CD4-positive, alpha-beta T cell treated with Interferon gamma for 1 hour (primary cell): ENCODE measurements around the gene MAP2K5.
A peak's percentile ranks its signal among the peaks of the same experiment; 100 is the strongest.

Source experiments
- DNase-seq: peaks from one replicate; pipeline ENCODE4 v3.0.0-alpha.2; 2020

MAP2K5 gene

DNA sequence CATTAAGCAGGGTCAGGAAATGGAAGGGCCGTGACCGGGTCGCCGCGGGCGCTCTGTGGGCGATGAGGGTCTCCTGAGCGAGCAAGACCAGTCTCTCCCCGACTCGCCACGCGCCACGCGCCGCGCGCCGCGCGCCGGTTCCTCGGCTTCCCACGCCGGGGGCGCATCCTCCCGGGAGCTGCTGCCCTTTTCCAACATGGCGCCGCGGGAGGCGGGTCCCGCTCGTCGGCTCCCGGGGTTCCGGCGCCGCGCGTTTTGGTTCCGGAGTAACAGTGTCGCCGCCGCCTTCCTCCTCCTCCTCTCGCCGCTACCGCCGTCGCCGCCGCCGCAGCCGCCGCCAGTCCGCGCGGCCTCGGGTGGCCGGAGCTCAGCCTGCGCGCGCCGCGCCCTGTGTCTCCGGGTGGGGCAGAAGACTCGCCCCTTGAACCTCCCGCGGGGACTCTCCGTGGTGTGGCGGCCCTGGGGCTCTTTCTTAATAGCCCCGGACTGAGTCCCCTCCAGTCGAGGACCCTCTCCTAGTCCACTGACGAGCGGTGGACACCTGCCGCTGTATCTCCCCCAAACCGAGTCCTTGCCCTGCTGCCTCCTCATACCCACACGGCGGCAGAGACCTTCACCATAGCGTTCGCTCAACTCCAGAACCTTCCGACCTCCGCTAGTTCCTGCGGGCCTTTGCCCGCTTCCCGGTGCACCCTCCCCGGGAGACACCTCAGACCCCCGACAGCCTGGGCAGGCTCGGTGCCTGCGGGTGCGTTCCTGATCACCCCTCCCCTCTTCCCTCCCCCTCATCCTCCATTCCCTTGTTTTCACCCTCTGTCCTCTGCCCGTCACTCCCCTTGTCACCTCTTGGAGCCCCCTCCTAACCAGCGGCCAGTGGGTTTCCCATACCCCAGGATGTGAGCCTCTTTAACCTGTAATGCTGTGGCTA, at the start of gene MAP2K5:
TSS of gene MAP2K5 (plus strand) at position 284 of the 928 bp plus-strand sequence. CDS start at position 917, 633 bp downstream.
- peak; percentile 75 for DNase-seq

DNA sequence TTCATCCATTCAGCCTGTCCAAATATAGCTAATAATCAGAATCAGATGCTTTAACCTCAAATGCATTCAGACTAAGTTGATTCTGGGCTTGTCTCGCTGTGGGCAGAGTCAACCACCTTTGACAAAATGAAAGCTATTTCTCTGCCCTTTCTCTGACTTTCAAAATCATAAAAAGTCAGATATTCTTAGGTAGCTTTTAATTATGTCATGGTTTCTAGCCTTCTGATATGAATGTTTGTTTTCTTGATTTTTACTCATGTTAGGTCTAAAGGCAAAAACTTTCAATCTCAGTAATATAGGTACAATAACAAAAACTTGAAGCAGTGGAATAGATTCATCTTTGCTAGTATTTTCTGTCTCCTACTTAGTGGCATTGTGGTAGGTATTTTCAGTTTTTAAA, 46.9 kb upstream of the MAP2K5 start:
- no peak for DNase-seq

DNA sequence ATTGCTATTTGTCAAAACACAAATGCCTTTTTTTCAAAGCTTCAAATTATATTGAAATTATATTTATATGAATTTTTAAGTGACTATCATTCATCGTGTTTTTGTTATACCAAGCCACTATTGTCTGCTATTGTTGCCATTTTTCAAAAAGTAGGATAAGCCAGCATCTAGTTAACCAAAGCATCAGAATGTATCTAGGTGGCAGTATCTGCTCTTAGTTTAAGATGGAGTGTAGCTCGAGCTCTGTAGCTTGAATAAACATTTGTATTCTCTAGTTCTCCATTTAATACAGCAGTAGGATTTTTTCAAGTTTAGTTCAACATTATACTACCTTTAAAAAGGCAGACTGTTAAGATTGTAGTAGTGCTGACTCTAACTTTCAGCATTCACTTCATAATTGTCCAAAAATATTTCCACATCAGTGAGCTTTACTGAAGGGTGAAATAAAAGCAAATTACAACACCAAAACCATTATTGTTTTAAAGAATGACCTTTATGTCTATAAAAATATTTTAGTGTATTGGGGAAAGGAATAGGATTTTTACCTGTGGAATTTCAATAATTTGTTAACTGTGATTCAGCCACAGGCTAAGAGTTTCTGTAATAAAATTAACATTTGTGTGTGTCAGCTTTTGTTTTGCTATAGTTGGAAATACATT, 41.2 kb upstream of the MAP2K5 start:
- DNase-seq, result no peak

DNA sequence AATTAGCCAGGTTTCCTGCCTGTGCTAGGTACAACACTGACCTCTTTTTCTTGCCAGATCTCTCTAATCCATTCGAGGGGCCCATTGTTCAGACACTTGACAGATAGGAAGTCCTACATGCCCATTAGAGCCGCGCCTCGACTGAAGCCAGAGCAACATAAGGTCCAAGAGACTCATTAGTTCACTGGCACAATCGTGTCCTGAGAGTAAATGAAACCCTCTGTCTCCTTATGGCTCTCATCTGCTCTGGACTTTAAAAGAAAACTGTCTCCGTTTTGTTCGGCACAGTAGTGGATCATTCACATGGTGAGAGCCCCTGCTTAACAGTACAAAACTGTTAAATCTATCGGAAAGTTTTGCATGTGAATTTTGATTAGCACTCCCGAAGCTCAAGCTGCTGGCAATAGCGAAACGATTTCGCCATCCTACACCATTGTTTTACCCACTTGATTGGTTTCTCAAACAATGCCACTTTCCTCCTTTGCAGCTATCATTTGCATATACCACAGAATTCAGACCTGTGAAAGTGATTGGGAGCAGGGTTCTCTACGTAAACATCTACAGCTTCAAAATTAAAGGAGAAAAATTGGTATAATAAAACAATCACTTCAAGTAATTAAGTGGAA, 40.6 kb upstream of the MAP2K5 start:
- no peak for DNase-seq

DNA sequence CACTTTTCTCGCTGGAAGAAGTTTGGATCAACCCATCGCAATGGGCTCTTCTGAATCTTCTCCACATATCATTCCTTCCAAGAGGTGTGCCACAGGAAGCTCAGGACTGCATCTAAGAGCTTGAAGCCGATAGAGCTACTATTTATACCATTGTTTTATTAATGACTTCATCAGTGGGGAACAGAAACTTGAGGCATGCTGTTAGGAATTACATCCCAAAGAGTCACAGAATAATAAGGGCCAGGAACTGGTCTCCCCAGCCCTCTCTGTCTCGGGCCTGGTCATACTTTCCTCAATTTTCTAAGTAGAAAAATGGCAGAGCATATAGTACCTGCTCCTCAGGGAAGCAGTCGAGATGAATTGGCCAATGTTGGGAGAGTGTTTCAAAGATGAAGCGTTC, 38.4 kb upstream of the MAP2K5 start:
- no peak for DNase-seq

DNA sequence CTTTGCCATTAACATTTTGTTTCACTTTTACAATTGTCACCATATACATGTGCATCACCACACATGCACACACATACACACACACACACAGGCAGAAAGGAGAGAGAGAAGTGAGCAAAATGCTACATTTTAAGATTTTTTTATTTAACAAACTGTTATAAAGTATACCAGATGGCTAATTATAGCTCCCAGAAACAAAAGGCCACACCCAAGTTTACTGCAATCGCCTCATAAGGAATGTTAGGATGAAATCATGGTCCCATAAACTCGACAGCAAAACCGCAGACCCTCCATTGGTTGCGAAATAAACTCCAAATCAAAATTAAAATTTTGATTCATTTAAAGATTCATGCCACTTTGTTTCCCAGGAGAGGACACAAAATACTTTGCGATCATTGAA, 37.7 kb upstream of the MAP2K5 start:
- no peak for DNase-seq

DNA sequence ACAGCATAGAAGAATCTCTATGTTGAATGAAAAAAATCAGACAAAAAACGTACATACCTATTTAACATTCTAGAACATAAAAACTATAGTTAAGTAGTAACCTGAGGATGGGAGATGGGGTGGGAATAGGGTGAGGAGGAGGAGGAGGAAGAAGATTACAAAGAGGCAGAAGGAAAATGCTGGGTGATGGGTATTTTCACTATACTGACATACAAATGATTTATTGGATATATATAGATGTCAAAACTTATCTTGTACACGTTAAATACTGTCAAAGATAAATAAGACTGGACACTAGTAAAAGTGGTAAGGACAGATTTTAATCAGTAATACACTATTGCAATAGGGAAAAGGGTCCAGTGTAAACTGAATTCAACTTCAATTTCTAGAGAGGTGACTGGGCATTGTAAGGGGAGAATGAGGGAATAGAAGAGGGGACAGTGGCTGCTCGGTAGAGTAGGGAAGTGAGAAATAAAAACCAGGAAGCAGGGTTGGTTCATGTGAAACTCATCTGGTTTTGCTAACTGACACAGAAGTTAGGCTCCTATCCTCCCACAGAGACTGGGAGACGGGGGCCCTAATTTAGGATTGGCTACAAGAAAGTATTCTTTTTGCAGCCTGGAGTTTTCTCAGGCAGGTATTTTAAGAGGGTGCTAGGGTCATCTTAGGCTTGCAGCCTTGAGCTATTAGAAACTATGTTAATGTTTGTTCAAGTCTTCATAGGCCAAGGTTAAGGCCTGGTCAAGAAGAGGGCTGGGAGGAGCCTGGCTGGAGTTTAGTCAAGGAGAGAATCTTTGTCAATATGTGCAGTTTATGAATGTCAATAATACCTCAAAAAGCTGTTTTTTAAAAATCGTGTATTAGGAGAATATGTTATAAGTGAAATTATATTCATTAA, 36.6 kb upstream of the MAP2K5 start:
- no peak for DNase-seq

DNA sequence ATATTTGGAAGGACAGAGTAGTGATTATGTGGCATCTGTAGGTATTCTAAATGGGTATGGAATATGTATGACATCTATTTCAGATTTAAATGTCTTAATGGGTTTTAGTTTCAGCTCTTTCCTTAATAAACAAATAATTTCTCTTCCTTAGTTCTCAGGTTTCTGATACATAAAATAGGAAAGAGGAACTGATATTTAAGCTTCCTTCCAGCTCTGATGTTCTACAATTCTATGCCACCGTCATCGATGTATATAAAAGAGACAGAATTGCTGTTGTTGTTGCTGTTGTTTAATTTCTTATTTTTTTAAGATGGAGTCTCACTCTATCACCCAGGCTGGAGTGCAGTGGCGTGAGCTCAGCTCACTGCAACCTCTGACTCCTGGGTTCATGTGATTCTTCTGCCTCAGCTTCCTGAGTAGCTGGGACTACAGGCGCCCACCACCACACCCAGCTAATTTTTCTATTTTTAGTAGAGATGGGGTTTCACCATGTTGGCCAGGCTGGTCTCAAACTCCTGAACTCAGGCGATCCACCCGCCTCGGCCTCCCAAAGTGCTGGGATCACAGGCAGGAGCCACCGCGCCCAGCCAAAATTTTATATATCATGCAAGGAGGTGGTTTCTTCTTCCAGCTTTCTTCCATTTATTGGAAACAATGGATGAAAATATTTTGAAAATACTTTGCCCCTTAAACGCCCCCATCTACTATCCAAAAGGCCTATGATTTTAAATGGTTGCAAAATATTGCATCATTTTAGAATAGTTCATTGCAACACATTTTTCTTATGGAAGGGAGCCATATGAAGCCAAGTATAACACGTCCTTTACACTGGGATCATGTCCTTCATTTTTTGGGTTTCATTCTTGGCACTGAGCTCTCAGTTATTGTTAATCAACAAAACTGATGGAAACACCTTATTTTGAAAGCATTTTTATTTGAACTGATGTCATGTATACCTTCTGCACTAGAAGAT, 35.4 kb upstream of the MAP2K5 start:
- DNase-seq, result no peak

DNA sequence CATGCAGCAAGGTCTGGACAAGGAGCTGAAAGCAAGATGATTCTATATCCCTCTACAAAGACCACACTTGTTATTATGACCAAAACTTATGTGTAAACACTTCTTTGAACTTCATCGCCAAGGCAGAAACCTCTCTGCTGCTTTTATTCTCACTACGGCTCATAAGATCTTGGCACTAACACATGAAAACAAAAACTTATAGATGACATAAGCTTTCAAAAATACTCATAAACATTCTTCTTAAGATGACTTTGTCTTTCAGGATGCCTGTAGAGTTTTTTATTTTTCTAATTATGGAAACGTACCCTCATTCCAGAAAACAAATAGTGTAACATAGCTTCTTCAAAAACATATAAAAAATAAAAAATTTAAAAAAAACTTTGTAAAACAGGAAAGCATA, 34.1 kb upstream of the MAP2K5 start:
- DNase-seq, result no peak

DNA sequence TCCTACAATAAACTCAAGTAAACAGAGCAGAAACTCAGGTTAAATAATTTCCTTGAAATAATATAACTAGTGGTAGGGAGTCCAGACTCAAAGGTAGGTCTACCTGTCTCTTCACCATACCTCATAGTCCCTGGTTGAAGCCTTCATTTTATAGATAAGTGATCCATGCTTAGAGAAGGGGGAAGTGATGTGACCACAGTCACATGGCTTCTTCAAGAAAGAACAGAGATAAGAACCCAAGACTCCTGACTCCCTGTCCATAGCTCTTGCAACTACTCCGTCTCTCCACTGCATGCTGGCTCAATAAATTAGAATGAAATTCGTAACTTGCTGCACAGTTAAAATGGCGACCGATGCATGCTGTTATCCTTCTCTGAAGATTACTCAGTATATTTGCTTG, 32.6 kb upstream of the MAP2K5 start:
- no peak for DNase-seq

DNA sequence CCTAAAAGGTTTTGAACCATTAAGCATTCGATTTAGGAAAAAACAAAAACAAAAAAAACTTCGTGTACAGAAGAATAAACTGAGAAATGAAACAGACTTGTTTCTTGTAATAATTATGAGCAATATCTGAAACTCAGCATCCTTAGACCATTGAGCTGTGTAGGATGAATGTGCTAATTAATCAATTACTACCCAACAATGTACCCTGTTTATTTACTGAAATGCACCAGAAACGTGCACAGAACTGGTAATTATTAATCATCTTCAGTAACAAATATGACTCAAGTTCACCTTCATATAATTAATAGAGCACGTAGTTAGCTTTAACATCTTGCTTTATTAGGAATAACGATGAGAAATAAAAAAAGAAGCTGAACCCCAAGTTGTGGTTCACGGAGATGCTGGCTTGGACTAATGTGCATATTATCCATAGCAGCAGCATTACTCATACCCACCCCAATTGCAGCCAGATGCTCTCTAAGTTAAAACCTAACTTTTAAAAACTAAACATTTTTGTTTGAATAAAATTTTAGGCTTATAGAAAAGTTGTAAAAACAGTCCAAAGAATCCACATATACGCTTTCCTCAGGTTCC, 31.8 kb upstream of the MAP2K5 start:
- DNase-seq, result no peak

DNA sequence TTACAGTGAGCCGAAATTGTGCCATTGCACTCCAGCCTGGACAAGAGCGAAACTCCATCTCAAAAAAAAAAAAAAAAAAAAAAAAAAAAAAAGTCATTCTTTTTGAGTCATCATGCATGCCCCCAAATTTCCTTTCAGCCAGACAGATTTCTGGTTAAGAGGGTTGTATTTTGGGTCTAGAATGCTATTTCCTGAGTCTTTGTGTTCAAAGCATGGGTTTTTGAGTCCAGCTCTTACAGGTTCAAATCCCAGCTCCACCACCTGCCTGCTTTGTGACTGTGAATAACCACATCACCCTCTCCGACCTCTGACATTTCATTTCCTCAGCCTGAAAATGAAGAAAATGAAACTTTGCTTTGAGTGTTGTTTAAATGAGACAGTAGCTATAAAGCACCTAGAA, 30.9 kb upstream of the MAP2K5 start:
- DNase-seq, result no peak

DNA sequence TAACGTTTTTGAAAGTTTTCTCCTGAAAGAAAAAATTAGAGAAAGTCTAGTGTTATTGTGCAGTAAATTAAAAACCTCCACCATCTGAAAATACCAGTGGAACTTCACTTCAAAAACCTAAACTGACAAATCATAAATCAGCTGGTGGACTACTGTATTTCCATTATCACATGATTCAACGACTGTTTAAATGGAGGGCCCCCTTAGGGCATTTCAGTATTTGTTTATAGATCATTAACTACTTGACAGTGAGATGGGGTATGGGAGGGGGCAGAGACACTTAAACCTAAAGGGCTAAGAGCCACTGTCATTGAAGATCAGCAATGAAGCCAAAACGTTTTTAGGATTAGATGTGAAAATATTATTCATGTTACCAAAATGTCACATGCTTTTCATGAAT, 30.4 kb upstream of the MAP2K5 start:
- DNase-seq, result no peak

DNA sequence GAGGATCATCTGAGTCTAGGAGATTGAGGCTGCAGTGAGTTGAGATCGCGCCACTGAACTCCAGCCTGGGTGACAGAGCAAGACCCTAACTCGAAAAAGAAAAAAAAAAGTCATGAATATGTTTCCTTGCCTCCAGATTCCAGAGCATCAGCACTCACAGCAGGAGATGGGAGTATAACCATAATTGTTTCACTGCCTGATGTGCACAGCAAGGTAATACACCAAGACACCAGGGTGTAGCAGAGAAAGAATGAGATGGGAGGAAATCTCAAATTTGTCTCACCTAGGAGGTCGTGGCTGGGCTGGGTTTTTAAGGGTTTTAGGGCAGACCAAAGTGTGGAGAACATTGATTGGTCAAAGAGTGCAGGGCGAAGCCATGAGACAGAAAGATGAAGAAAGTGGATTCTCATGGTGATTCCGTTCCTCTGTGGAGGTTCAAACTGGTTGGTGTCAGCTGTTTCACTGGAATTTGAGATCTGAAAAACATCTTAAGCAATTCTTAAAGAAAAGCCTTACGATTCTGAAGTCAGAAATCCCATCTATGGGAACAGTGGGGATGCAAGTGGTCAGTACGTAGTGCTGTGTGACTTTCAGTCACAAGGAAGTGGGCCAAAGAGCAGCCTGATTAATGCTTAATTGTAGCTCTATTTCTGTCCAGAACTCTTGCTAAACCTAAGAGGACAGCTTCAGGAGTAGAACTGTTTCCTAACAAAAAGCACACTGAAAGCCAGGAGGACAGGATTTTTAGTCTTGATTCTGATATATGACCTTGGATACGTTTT, 29.4 kb upstream of the MAP2K5 start:
- no peak for DNase-seq

DNA sequence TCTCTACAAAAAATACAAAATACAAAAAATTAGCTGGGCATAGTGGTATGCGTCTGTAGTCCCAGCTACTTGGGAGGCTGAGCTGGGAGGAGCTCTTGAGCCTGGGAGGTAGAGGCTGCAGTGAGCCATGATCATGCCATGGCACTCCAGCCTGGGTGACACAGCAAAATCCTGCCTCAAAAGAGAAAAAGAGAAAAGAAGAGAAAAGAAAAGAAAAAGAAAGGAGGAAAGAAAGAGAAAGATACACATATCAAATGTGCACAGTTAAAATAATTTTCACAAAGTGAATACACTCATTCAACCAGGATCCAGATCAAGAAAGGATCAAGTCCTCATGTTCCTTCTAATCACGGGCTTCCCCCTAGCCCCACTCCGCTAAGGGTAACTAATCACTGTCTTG, 27.4 kb upstream of the MAP2K5 start:
- DNase-seq, result no peak

DNA sequence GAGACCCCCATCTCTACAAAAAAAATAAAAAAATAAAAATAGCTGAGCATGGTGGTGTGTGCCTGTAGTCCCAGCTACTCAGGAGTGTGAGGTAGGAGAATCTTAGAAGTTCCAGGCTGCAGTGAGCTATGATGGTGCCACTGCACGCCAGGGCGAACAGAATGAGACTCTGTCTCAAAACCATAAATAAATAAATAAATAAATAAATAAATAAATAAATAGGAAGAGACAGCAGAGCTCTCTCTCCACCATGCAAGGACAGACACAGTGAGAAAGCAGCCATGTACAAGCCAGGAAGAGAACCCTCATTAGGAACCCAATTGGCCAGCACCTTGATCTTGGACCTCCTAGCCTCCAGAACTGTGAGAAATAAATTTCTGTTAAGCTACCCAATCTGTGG, 26.9 kb upstream of the MAP2K5 start:
- DNase-seq, result no peak

DNA sequence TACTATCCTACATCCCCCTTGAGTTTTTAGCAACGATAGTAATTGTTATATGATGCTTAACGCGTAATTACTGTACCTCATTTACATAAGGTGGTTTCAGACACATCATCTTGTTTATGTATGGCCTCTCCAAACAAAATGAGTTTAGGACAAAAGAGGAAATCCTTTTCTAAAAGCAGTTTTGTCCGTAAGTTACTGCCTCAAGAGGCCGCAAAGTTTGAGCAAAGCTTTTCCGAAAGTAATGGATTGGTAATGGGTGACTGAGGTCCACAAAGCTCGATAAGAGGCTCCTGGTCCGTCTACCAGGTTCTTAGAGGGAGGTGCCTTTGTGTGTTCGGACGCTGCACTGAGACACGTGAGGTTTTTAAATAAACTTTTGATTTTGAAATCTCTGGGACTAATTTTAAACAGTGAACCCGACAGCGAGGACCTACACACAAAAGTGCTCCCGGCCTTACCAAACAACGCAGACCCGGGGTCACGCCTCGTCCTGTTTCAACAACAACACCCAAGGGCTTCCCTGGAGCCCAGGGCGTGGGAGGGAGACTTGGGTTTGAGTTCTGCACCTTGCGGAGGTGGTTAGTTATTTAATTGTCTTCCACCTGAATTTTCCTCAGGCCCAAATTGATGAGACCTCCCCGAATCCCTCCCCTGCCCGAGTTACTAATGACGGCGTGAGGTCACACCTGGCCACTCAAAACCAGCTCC, 22.0 kb upstream of the MAP2K5 start:
- no peak for DNase-seq

DNA sequence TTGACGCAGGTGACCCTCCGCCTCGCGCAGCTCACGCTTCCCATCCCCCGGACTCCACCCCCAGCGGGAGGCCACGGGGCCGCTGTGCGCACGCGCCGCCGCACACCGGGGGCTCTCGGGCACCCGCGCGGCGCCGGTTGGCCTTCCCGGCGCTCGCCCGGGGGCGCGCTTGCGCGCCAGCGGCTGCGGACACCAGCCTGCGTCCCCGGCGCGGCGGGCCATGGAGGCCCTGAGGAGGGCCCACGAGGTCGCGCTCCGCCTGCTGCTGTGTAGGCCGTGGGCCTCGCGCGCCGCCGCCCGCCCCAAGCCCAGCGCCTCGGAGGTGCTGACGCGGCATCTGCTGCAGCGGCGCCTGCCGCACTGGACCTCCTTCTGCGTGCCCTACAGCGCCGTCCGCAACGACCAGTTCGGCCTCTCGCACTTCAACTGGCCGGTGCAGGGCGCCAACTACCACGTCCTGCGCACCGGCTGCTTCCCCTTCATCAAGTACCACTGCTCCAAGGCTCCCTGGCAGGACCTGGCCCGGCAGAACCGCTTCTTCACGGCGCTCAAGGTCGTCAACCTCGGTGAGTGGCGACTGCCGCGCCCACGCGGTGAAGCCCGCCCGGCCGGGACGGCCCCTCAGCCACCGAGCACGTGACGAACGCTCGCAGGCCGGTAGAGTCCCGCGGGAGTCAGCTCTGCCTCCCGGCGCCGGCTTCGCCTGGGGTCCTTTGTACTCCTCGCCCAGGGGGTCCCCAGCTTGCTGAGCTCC, 21.3 kb upstream of the MAP2K5 start, which contains the start of gene C15orf61:
TSS of gene C15orf61 (plus strand) at position 103 of the 754 bp plus-strand sequence. CDS start at position 221, 118 bp downstream.
- peak; percentile 87 for DNase-seq
